T-cell (primary cell): ENCODE data around the gene ETS1. TPM values are rescaled to one million over a fixed set of nuclear protein-coding genes. Genes with fewer than 3 reads are reported as not detected.

ENCODE experiments used
- total RNA-seq, 35 experiments: library from RNA in 6 of 35; stranded (reverse) in 6 of 35; fragments of 120-200 nt in 1 of 35; gene quantifications; one replicate each; pipeline versions ENCODE4 v1.2.1 to v1.2.4 and lab custom pipeline; 2013 to 2026

The ETS1 gene
- total RNA-seq, 5 donors from 2014 or later (not counting 1 experiment from before 2014, with no cell fraction given), result 773 to 1,065 (median 854) TPM

Other genes starting within 250 kb of the ETS1 start
- 100 to 1,000 TPM in 2 of 5 donors, 10 to 100 TPM in 3; 87.0 to 114 (median 94.6) TPM for gene FLI1, start 106.5 kb upstream of the ETS1 start, total RNA-seq